HG02759 (cell line): ENCODE results near the gene TMEM97.
A peak's percentile ranks its signal among the peaks of the same experiment; 100 is the strongest.

Source experiments
- ATAC-seq: cut with Tn5 transposase; IDR thresholded peaks from one replicate; pipeline ENCODE4 v1.9.1; 2021; ENCODE audit warnings: mild to moderate bottlenecking, moderate library complexity; ENCODE audit not compliant: unreplicated experiment

The TMEM97 gene

DNA sequence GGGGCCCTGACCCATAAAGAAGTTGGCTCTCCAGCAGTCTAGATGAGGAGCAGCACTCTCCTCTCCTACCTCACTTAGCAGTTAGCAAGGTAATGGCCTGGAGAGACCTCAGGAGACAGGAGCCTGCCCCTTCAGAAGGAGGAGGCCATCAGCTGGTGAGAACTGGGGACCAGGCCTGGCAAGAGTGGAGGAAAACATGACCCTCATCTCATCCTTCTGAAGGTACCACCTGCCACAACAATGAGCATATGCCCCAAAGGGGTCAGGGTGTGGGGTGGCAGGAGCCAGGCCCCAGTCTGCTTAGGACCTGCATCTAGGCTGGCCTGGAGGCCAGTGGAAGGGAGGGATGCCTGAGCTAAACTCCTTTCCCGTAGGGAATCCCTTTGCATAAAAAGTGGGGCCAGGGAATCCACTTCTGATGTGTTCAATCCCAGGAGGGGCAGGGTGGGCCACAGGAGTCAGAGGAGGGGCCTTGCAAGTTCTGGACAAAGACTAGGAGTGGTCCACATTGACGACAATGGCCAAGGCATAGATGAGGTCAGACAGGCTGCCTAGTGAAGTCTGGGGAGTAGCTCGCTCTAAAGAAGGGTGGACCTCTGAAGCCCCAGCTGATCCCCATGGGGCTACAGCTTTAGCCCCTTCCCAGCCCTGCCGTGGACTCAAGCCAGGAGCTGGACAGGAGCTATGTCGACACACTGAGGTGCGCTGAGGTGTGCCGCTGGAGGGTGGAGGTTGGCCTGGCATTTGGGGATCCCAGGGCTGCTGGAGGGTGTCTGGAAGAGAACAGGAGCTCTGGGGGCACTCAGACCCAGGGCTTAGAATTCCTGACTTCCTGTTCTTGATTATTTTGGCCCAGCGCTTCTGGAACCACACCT is 45.0 kb downstream of the TMEM97 start:
- ATAC-seq = no peak

DNA sequence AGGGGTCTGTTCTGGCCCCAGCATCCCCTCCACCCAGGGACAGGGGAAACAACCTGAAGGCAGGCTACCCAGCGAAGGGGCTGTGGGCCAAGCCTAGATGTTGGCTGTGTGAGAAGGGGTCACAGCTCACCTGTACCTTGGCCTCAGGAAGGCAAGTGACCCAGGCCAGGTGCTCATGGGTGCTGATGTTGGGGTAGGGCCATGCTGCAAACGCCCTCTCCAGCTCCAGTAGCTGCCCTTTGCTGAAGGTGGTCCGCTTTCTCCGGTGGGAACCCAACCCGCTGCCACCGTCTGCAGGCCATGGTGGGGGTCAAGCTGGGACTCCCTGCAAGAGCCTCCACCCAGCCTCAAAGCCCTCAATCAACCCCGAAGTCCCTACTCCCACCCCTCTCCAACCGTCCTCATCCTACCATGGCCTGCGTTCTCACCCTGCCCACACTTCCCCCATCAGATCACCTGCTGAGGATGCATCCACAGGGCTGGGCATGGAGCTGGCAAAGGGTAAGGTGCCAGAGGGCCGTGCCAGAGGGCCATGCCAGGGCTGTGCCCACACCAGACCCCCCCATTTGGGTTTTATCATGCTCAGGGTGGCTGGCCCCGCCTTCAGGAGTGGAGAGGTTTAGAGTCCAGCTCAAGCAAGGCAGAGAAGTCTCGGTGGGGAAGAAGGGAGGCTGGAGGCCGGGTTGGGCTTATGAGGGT is 45.8 kb downstream of the TMEM97 start, which contains the start of gene SEBOX:
Gene SEBOX, minus strand, starts transcription at position 535 of the 699 bp plus-strand sequence. Its CDS starts 48 bp downstream, at position 487.
- no peak for ATAC-seq

GRCh38 chr17:28365487-28365886 is 46.5 kb downstream of the TMEM97 start:
- ATAC-seq = no peak

DNA sequence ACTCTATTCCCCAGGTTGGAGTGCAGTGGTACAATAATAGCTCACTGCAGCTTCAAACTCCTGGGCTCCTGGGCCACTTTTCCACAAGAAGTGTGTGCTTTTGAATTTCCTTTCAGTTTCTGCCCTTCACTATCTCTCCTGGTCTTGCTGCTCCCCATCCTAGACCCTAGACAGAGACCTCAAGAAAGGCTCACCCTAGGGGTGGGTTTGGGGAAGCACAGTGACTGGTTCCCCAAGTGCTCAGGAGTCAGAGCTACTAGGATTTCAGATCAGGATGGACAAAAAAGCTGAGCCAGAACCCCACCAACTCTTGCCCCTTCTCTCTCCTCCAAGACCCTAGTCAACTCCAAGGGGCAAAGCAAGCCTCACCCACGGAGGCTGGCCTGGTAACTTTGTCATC is 47.6 kb downstream of the TMEM97 start:
- ATAC-seq = no peak

- no peak for ATAC-seq
Observed at GRCh38 chr17:28367641-28368305, 48.8 kb downstream of the TMEM97 start.

DNA sequence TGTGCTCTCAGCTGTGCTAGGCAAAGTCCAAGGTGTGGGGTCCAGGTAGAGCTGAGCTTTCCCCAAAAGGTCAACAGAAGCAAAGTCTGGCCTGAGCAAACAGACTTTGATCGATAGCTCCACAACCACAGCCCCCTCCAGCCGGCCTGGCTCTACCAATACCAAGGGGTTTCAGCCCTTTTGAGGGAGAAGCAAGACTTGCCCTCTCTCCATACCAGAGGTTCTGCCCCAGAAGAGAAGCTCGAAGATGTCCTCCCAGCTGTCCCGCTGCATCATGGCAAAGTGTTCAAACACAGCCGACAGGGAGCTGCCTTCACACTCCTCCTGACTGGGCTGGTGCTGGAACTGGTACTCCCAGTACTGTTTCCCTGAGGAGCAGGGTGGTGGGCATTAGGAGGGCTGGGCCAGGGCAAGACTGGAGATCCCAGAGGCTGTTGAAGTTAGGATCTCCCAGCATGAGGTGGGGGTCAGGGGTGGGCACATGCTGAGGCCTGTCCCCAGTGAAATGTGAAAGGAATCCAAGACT is 49.4 kb downstream of the TMEM97 start:
- ATAC-seq = no peak

DNA sequence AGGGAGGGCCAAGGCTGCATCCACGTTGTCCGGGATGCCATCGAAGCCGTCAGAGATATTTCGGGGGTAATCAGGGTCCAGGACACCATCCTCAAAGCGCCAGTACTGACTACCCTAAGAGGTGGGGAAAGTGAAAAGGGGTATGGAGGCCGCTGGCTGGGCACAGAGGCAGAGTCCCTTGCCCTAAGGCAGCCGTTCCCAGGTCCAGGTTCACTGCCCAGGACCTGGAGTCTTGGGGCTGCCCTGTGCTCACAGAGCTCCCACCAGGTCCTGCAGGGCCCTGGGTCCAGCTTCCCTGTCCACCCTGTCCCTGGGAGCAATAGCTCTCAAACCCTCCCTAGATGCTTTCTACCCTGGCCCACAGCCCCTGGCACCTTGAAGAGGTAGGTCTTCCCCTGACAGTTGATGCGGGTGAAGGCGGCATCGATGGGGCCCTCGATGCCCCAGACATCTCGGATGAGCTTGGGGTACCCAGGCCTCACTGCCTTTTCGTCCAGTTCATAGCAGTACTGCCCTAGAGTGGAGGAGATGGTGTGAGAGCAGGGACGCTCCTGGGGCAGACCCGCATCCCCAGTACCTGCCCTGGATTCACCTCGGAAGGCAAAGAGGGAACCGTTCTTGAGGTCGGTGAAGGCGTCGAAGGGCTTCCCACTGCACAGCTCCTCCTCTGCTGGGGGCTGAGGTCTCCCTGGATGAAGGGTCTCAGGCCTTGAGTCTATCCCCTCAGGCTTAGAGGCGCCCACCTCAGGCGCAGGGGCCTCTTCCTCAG is 50.1 kb downstream of the TMEM97 start:
- ATAC-seq = no peak

DNA sequence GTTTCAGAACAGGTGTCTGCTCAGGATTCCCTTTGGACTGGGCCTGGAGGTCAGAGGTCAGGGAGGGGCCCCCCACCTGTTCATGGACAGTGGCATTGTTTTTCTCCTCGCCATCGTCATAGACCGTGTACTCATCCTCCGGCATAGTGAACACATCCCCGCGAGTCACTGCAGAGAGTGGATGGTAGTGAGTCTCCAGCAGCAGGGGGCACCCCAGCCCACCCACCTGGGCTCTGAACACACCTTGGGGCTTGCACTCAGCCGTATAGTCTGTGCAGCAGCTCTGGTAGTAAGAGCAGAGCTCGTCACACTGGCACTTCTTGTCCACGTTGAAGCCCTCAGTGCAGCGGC is 50.7 kb downstream of the TMEM97 start:
- ATAC-seq = no peak

GRCh38 chr17:28370035-28370743 is 51.2 kb downstream of the TMEM97 start, which contains the start of gene VTN:
VTN (minus strand) TSS chr17:28370307; CDS start chr17:28370203, 104 bp downstream.
- no peak for ATAC-seq

- ATAC-seq = no peak
Observed at GRCh38 chr17:28370744-28371103, 51.7 kb downstream of the TMEM97 start.

DNA sequence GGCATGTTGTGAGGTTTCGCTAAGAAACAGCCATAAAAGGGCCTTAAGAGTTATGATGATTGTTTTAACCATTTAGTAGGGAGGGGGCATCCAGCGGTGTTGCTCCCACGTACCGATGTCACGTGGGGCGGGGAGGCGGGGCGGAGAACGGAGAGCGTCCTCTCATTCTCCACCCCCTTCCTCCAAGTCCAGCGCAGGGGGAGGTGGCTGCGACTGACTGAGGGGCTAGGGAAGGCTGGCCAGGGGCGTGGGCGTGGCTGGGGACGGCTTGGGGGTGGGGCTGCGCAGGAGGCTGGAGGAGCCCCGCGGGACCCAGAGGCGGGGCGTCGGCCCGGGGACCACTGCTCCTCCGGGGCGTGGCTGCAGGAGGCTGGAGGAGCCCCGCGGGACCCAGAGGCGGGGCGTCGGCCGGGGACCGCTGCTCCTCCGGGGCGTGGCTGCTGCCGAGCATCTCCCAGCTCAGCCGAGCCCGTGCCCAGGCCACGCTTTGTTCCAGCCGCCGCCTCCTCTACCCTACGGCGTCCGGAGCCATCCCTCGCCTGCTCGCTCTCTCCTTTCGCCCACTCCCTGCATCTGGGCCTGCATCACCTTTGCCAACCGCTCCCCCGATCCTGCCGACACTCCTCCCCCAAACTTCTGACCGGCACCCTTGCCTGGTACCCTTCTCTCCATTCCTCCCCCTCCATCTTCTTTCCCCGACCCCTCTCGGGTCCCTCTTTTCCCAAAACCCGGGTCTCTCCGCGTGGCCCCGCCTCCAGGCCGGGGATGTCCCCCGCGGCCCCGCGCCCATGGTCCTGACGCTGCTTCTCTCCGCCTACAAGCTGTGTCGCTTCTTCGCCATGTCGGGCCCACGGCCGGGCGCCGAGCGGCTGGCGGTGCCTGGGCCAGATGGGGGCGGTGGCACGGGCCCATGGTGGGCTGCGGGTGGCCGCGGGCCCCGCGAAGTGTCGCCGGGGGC is 52.5 kb downstream of the TMEM97 start, which contains the start of gene SARM1:
Gene SARM1, plus strand, starts transcription at position 450 of the 958 bp plus-strand sequence. Its CDS starts 339 bp downstream, at position 789.
- ATAC-seq = peak; percentile 91

GRCh38 chr17:28372203-28372944 is 53.4 kb downstream of the TMEM97 start:
- peak; percentile 14 for ATAC-seq

GRCh38 chr17:28372945-28373274 is 53.9 kb downstream of the TMEM97 start:
- ATAC-seq = no peak
